HAP-1 (cell line): ENCODE results near the gene CCBE1.

Experiments
- DNase-seq, 2 experiments: peaks; one replicate each; pipeline ENCODE4 v3.0.0-alpha.2; 2016 to 2020; ENCODE audit warnings: low spot score in 2 of 2
- H3K27me3 ChIP-seq: fragments of 250-450 bp; sonication (Bioruptor Pico); 2 replicates; pipeline ENCODE4 v1.5.1; 2020; ENCODE audit warnings: low read depth, mild to moderate bottlenecking, moderate library complexity
- H3K36me3 ChIP-seq: fragments of 250-450 bp; sonication (Bioruptor Pico); replicated peaks from 2 replicates; pipeline ENCODE4 v1.5.1; 2020; ENCODE audit warnings: mild to moderate bottlenecking
- H3K4me1 ChIP-seq: fragments of 250-450 bp; sonication (Bioruptor Pico); 2 replicates; pipeline ENCODE4 v1.5.1; 2020; ENCODE audit warnings: mild to moderate bottlenecking
- H3K4me3 ChIP-seq: fragments of 250-450 bp; sonication (Bioruptor Pico); 2 replicates; pipeline ENCODE4 v1.5.1; 2020; ENCODE audit warnings: mild to moderate bottlenecking, moderate library complexity
- H3K9me3 ChIP-seq: fragments of 250-450 bp; sonication (Bioruptor Pico); 2 replicates; pipeline ENCODE4 v1.5.1; 2020; ENCODE audit warnings: mild to moderate bottlenecking, moderate library complexity
- in situ Hi-C: fragments of 300-500 bp; cut with MboI; formaldehyde crosslinking; loops from 3 replicates; pipeline ENCODE4 v1.14.3; 2020; ENCODE audit warnings: low sequenced_read_pairs, inconsistent platforms, mixed read lengths

CCBE1 gene

DNA sequence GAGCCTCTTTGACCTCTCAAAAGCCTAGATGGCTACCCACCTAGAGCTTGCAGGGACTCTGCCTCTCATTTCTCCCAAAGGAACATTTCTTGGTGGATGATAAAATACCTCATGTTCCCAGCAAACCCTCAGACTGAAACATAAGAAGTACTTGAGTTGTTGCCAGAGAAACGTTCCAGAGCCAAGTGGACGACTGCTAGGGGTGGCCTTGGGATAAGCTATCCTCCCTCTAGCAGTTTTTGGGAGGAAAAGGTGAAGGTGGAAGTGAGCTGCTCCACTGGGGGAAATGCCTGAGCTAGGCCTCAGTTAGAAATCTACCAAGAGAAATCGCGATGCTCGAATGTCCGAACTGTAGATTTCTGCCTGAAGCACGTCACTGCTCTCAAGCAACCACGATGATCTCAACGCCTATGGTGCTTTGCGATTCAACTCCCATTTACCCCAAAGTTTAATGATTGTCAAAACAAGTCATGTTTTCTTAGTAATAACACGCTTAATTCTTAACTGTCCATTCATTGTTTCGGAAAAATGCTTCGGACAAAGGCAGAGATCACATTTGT is 91.5 kb downstream of the CCBE1 start:
- no peak for DNase-seq
- Histone ChIP-seq H3K4me3 (no peak overlapping the region), H3K36me3 (no peaks in the 10 kb centered on the region), H3K27me3 (no peaks in the 10 kb centered on the region), H3K4me1 (no peaks in the 10 kb centered on the region), H3K9me3 (no peaks in the 10 kb centered on the region)
- in situ Hi-C loops = no loop called here

GRCh38 chr18:59604877-59605276 is 92.3 kb downstream of the CCBE1 start:
- DNase-seq = no peak
- H3K36me3 ChIP-seq = no peaks in the 10 kb centered on the region
- no peaks in the 10 kb centered on the region for H3K27me3 ChIP-seq
- H3K4me1 ChIP-seq = no peaks in the 10 kb centered on the region
- H3K9me3 ChIP-seq = no peaks in the 10 kb centered on the region
- H3K4me3 ChIP-seq = no peak overlapping the region
- in situ Hi-C loops = no loop called here

DNA sequence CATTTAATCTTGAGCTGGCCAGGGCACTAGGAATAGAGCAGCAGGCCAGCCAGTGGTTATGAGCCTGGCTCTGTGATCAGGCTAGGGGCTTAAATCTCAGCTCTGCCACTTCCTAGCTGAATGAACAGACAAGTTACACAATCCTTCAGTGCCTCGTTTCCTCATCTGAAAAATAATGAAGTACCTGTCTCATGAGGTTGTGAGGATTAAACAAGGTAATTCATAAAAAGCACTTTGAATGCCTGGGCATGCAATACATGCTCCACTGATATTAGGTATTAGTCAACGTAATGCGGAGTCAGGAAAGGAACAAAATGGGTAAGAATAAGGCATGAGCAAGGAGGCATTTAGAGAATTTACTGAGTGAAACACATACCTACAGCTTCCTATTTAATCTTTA is 100.2 kb downstream of the CCBE1 start:
- in situ Hi-C loops = no loop called here
- Histone ChIP-seq H3K4me1 (no peaks in the 10 kb centered on the region), H3K27me3 (peaks cover 6% of the 10 kb centered on the region; the same call in 1 of the 2 replicates), H3K4me3 (no peak overlapping the region), H3K9me3 (no peaks in the 10 kb centered on the region), H3K36me3 (no peaks in the 10 kb centered on the region)
- no peak for DNase-seq

- no peaks in the 10 kb centered on the region for H3K4me1 ChIP-seq
- peaks cover 6% of the 10 kb centered on the region; the same call in 1 of the 2 replicates for H3K27me3 ChIP-seq
- in situ Hi-C loops = no loop called here
- DNase-seq = no peak
- H3K4me3 ChIP-seq = no peak overlapping the region
- no peaks in the 10 kb centered on the region for H3K9me3 ChIP-seq
- H3K36me3 ChIP-seq = no peaks in the 10 kb centered on the region
Observed at GRCh38 chr18:59593291-59593717, 103.9 kb downstream of the CCBE1 start.

DNA sequence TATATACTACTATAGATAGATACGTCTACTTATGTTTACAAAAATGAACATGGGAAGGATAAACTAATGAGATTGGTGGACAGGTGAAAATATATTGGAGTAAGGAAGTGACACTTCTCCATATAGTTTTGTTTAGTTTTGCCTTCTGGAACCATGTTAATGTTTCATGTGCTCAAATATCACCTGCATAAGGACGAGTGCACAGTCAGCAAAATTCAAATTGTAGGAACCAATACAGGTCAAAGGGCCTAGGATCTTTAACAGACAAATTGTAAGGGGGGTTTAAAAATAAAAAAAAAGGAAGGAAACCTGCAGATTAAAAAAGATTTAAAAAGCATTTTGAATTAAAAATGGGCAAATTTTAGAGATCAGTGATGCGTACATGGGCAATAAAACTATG is 104.6 kb downstream of the CCBE1 start:
- in situ Hi-C loops = no loop called here
- Histone ChIP-seq H3K4me3 (no peak overlapping the region), H3K36me3 (no peaks in the 10 kb centered on the region), H3K4me1 (no peaks in the 10 kb centered on the region), H3K27me3 (peaks cover 6% of the 10 kb centered on the region; the same call in 1 of the 2 replicates), H3K9me3 (no peaks in the 10 kb centered on the region)
- no peak for DNase-seq

DNA sequence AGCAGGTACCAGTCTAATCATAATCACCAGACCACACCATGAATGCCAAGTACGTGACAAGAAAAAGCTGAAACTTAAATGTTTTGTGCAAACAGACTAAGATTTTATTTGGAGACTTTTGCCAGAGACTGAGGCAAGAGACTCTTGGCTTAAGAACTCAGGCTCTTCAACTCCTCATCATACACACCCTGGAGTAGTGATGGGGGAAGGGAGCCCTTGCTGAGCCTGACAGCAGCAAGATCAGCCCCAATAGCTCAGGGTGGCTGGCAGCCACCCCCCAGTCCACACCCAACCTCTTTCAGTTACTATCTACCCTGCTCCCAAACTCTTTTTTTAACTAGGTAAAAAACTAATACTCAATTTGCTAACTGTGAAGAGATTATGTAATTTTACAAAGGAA is 114.8 kb downstream of the CCBE1 start:
- DNase-seq = no peak
- in situ Hi-C loops = no loop called here
- H3K4me1 ChIP-seq = no peaks in the 10 kb centered on the region
- no peaks in the 10 kb centered on the region for H3K27me3 ChIP-seq
- H3K9me3 ChIP-seq = no peaks in the 10 kb centered on the region
- H3K4me3 ChIP-seq = no peak overlapping the region
- no peaks in the 10 kb centered on the region for H3K36me3 ChIP-seq

GRCh38 chr18:59579509-59579908 is 117.7 kb downstream of the CCBE1 start:
- Histone ChIP-seq H3K4me1 (no peaks in the 10 kb centered on the region), H3K9me3 (no peaks in the 10 kb centered on the region), H3K4me3 (no peak overlapping the region), H3K36me3 (no peaks in the 10 kb centered on the region), H3K27me3 (no peaks in the 10 kb centered on the region)
- in situ Hi-C loops = no loop called here
- no peak for DNase-seq

DNA sequence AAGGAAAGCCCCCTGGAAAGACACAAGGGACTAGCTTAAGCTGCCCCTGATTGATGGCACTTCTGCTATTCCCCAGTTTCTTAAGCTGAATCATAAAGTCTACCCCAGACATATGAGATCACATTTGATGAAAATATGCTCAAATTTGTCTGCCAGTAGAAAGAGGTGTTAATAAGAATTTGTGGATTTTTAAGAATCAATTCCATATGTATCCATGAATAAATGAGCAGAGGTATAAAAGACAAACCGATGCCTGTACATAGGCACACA is 119.9 kb downstream of the CCBE1 start:
- no peaks in the 10 kb centered on the region for H3K9me3 ChIP-seq

DNA sequence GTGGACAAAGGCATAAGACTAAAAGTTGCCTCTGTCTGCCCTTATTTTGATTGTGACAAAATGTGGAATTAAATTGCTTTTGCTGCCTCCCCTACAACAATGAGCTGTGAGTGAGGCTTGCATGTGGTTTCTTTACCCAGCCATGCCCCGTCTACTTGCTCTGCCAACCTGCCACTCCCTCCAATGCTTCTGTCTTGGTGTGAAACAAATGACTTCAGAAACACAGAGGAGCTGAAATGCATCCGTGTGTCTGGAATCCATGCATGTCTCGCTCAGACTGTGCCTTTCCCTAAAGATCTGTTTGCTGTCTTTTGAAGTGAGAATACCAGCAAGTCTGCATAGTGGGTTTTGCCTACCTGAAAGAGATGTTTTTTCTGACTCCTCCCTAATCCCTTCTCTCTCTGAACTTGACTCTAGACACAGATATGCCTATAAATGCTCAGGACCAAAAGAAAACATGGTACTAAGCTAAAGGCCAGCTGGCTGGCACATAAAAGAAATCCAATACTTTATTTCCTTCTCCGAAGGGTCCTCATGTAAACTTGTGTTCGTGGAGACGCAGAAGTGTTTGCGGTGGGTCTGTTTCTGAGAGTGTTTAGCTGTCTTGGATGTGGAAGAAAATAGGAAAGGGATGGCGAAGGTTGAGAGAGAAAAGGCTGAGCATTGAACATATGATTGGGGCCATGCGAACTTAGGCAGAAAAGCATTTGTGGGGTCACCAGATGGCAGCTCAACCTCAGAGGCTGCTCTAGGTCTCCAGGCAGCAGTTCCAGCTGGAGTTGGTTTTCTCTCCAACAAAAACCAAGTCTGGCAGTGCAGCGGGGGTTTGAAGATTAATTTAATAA is 120.5 kb downstream of the CCBE1 start:
- Histone ChIP-seq H3K9me3 (no peaks in the 10 kb centered on the region), H3K4me3 (no peak overlapping the region), H3K27me3 (no peaks in the 10 kb centered on the region), H3K4me1 (no peaks in the 10 kb centered on the region), H3K36me3 (no peaks in the 10 kb centered on the region)
- in situ Hi-C loops = no loop called here
- no peak for DNase-seq

More for the DNA sequence above, 119.9 kb downstream of the CCBE1 start:
- no peaks in the 10 kb centered on the region for H3K36me3 ChIP-seq
- in situ Hi-C loops = no loop called here
- H3K27me3 ChIP-seq = no peaks in the 10 kb centered on the region
- no peak overlapping the region for H3K4me3 ChIP-seq
- no peak for DNase-seq
- H3K4me1 ChIP-seq = no peaks in the 10 kb centered on the region

- in situ Hi-C loops = no loop called here
- no peaks in the 10 kb centered on the region for H3K36me3 ChIP-seq
- H3K9me3 ChIP-seq = no peaks in the 10 kb centered on the region
- H3K4me3 ChIP-seq = no peak overlapping the region
- no peaks in the 10 kb centered on the region for H3K4me1 ChIP-seq
- no peak for DNase-seq
- H3K27me3 ChIP-seq = no peaks in the 10 kb centered on the region
Observed at GRCh38 chr18:59575995-59576394, 121.2 kb downstream of the CCBE1 start.

DNA sequence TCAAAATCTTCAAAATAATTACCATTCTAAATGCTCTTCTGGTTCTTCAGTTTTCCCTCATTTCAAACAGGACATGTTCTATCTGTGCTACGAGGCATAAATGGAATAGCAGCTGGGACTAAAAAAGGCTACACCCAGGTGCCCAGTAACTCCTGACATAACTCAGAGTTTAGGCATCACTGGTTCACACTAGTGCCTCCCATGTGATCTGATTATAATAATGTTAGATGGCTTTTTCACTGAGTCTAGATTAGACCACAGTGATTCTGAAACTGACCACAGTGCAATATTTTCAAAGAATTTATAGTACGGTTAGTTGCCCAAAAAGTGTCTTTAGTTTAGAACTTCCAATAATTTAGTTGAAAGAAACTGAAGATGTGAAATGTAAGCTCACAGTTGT is 123.3 kb downstream of the CCBE1 start:
- in situ Hi-C loops = no loop called here
- H3K4me3 ChIP-seq = no peak overlapping the region
- H3K27me3 ChIP-seq = no peaks in the 10 kb centered on the region
- H3K36me3 ChIP-seq = no peaks in the 10 kb centered on the region
- H3K4me1 ChIP-seq = no peaks in the 10 kb centered on the region
- no peak for DNase-seq
- H3K9me3 ChIP-seq = no peaks in the 10 kb centered on the region

DNA sequence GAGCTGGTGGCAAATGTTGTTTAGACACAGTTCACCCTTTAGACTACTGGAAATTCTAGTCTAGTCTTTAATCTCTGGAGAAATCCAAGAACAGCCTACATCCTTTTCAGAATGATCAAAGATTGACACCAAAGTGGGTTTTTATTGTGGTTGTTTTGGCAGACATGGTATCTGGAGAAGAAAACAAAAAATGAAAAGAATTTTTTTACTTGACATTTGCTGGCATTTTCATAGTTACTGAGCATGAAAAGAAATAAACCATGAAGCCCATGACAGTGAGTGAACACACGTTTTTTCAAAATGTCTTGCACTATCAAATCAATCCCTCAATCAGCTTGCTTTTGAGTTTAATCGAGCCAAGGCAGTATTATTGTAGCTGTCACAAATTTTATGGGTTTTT is 125.3 kb downstream of the CCBE1 start:
- in situ Hi-C loops = no loop called here

DNA sequence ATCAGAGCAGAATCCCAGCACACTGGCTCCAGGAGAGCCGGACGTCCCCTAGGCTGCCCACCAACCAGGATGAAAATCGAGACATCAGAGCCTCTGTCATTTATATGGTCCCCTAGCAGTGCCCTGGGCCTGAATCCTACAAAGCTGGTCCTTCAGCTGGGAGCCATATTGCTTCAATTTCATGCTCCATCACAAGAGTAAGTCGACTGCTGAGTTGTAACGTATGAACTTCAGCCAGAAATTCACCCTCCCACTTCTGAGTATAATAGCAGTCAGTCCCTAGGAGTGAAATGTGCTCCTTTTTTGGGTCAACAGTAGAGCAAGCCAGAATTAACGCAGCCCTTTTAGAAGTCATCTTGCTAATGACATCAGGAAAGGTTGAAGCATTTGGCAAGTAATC is 126.4 kb downstream of the CCBE1 start:
- DNase-seq = no peak
- Histone ChIP-seq H3K4me1 (no peaks in the 10 kb centered on the region), H3K36me3 (no peaks in the 10 kb centered on the region), H3K27me3 (no peaks in the 10 kb centered on the region), H3K9me3 (no peaks in the 10 kb centered on the region), H3K4me3 (no peak overlapping the region)
- in situ Hi-C loops = no loop called here

More for the DNA sequence above, 125.3 kb downstream of the CCBE1 start:
- DNase-seq = no peak
- Histone ChIP-seq H3K27me3 (no peaks in the 10 kb centered on the region), H3K4me3 (no peak overlapping the region), H3K9me3 (no peaks in the 10 kb centered on the region), H3K36me3 (no peaks in the 10 kb centered on the region), H3K4me1 (no peaks in the 10 kb centered on the region)

DNA sequence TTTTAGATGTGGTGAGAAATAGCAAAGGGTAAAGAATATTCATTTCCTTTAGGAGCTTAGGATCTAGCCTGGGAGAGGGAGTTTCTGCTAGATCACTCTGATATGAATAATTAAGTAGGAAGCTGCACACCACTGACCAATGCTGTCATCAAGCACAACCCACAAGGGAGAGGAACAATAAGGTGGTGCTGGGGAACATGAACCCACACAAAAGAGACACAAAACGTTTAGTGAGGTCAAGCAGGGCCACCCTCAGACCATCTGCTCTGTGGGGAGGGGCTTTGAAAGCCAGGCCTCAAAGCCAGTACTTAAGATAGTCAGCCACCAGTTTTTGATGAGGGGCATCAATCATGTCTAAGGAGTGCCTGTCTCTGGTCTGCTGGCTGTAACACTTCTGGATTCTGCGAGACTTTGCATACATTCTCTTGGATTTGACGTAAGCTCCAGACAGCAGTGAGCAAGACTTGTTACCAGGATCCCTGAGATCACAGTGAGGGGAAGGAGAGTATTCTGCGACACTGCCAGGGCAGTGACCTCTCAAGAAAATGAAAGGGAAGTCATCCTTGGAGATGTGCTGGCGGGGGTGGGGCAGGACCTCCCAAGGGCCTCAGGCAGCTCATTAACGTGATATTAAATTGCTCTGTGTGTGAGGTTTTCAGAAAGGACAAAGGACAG is 127.0 kb downstream of the CCBE1 start:
- H3K27me3 ChIP-seq = no peaks in the 10 kb centered on the region
- H3K4me3 ChIP-seq = no peak overlapping the region
- DNase-seq = no peak
- in situ Hi-C loops = no loop called here
- no peaks in the 10 kb centered on the region for H3K36me3 ChIP-seq
- H3K9me3 ChIP-seq = no peaks in the 10 kb centered on the region
- no peaks in the 10 kb centered on the region for H3K4me1 ChIP-seq
